ENCODE data around the gene EID3. TPM values are rescaled to one million over a fixed set of nuclear protein-coding genes. Genes with fewer than 3 reads are reported as not detected.

The EID3 gene
- total and polyA plus RNA-seq, 4 donors: 0.17 to 6.4 (median 1.2) TPM

GRCh38 chr12:104345234-104346066 lies 41.9 kb downstream of the EID3 start:
- WGBS: 93% methylated on average over 7 of the region's 7 CpGs
- peaks cover 18 to 58% (median 35%) of the 10 kb centered on the region in 4 donors for H3K36me3 ChIP-seq (ENCODE audit: control insufficient read depth in 4 of 4, insufficient read depth in 3 of 4, low read depth in 1 of 4, low read length in 3 of 4)
- no peaks in the 10 kb centered on the region for H3K27me3 ChIP-seq (ENCODE audit: control insufficient read depth in 4 of 4, insufficient read depth in 4 of 4, low read length in 3 of 4)
- no peaks in the 10 kb centered on the region for H3K4me1 ChIP-seq (ENCODE audit: control insufficient read depth in 4 of 4, insufficient read depth in 4 of 4, low read length in 3 of 4)
- DNase-seq (ENCODE audit: low spot score): no peak
- H3K9me3 ChIP-seq (ENCODE audit: control insufficient read depth in 4 of 4, low read length in 3 of 4): no peaks in the 10 kb centered on the region
- H3K4me3 ChIP-seq (ENCODE audit: low read depth in 1 of 3, low read length in 3 of 3): no peak overlapping the region
- no peak overlapping the region for H3K27ac ChIP-seq (ENCODE audit: low read depth in 1 of 2, low read length in 2 of 2)
- no peak overlapping the region for H3K9ac ChIP-seq (ENCODE audit: low read depth in 1 of 2, low read length in 2 of 2)
- TF ChIP-seq TAF1 (conservative IDR thresholded peaks at IDR 0.05): no peak
- no peak for TF ChIP-seq ZBTB33 (IDR thresholded peaks at IDR 0.05)
- no peak for TF ChIP-seq ATF3 (IDR thresholded peaks at IDR 0.05)
- no peak for TF ChIP-seq HNF4G (IDR thresholded peaks at IDR 0.05)
- TF ChIP-seq RAD21 (IDR thresholded peaks at IDR 0.05): no peak
- no peak for TF ChIP-seq EGR1 (IDR thresholded peaks at IDR 0.05; ENCODE audit: low read depth in 2 of 2)
- no peak for TF ChIP-seq YY1 (IDR thresholded peaks at IDR 0.05)
- no peak for TF ChIP-seq CTCF (IDR thresholded peaks at IDR 0.05; ENCODE audit: low read depth, low read length, missing input control)
- no peak for TF ChIP-seq RXRA (IDR thresholded peaks at IDR 0.05)
- no peak for TF ChIP-seq FOXA2 (IDR thresholded peaks at IDR 0.05)
- no peak for TF ChIP-seq REST (IDR thresholded peaks at IDR 0.05)
- no peak for TF ChIP-seq JUND (IDR thresholded peaks at IDR 0.05)
- no peak for TF ChIP-seq MAX (IDR thresholded peaks at IDR 0.05)

Data from liver (tissue), 9 donors.